HFF-Myc (cell line): ENCODE results near the gene TENT5C.

ENCODE experiments used
- DNase-seq: peaks from one replicate; pipeline ENCODE4 v3.0.0-alpha.2; 2011; ENCODE audit warnings: low read depth; ENCODE audit errors: extremely low read depth
- H3K4me3 ChIP-seq: replicated peaks from 2 replicates; pipeline ENCODE4 v1.5.1; 2011; ENCODE audit warnings: low read depth, mild to moderate bottlenecking, control low read depth, low read length
- CTCF ChIP-seq: IDR thresholded peaks from 2 replicates; pipeline ENCODE4 v1.5.1; 2012; ENCODE audit warnings: mild to moderate bottlenecking, low read depth, low read length, control low read depth; ENCODE audit errors: missing control alignments

The TENT5C gene

DNA sequence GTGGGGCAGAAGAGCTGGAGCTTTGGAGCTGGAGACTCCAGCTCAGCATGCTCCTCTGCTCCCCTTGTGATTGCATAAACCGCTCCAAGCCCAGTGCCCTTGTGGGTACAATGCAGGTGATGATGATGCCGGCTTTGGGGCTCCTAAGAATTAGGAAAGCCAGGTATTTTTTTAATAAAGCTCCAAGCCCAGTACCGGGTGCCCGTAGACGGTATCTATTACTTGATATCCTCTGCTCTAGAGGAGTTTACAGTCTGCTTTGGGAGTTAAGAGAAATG is 27.2 kb downstream of the TENT5C start:
- H3K4me3 ChIP-seq: no peak overlapping the region
- DNase-seq: no peak
- TF ChIP-seq CTCF: no peak

- TF ChIP-seq CTCF: no peak
- no peak for DNase-seq
- no peak overlapping the region for H3K4me3 ChIP-seq
Measured at GRCh38 chr1:117633423-117633822, 27.6 kb downstream of the TENT5C start.

DNA sequence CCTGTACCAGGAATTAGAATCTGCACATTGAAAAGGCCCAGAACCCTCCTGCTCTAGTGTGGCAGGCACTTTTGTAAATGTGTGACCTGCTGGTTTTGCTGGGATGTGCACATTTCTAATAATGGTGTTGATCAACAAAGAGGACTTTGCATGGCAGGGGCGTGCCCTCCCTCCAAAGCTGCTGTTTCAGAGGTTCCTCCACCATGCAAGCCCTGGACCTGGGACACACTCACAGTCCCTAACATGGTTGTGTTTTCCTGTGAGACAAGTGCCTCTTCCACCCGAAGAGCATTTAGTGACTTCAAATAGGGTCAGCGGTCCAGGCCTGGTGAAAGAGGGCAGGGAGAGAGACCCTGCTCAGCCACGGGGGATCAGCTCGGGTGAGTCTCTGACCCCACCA is 28.1 kb downstream of the TENT5C start:
- DNase-seq: no peak
- no peak overlapping the region for H3K4me3 ChIP-seq
- no peak for TF ChIP-seq CTCF

- TF ChIP-seq CTCF: no peak
- no peak for DNase-seq
Measured at GRCh38 chr1:117634631-117635030, 28.8 kb downstream of the TENT5C start.

GRCh38 chr1:117635805-117636204 is 30.0 kb downstream of the TENT5C start:
- no peak for TF ChIP-seq CTCF
- H3K4me3 ChIP-seq: no peak overlapping the region
- no peak for DNase-seq

More at GRCh38 chr1:117634631-117635030, 28.8 kb downstream of the TENT5C start:
- H3K4me3 ChIP-seq: no peak overlapping the region

GRCh38 chr1:117636637-117637425 is 31.0 kb downstream of the TENT5C start:
- no peak for DNase-seq
- H3K4me3 ChIP-seq: no peak overlapping the region
- TF ChIP-seq CTCF: no peak

DNA sequence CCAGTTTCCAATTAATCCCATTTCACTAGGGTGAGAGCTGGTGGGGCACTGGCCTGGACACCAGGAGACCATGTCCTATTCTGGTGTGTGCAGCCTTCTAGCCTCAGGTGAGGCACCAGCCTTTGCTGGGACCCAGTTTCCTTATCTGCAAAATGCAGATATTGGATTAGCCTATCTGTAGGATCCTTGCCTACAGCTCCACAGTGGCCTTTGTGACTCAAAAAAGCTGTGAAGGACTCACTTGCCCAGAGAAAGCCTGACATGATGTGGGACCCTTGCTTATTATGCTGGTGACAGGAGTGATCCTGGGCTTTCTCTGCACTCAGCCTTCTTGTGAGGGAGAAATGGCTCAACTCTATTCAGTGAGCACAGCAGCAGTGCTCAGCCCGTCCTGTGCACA is 32.3 kb downstream of the TENT5C start:
- no peak for DNase-seq
- no peak for TF ChIP-seq CTCF
- no peak overlapping the region for H3K4me3 ChIP-seq
